DOHH2 (cell line): ENCODE results near the gene SLC6A6.

Experiments used
- H3F3A ChIP-seq: fragments of 200-600 bp; sonication (generic), shearing (Covaris generic); 2 replicates; pipeline ENCODE4 v1.6.0; 2016; ENCODE audit warnings: antibody characterized with exemption, mild to moderate bottlenecking; ENCODE audit not compliant: control insufficient read depth, insufficient read depth
- H3K27ac ChIP-seq: fragments of 200-600 bp; sonication (generic); 2 replicates; pipeline ENCODE4 v1.5.1; 2014; ENCODE audit warnings: low read depth, mild to moderate bottlenecking, low read length, moderate library complexity
- H3K27me3 ChIP-seq: fragments of 200-600 bp; sonication (generic); 2 replicates; pipeline ENCODE4 v1.6.1; 2014; ENCODE audit warnings: mild to moderate bottlenecking, low read length, mixed read lengths; ENCODE audit not compliant: control insufficient read depth
- H3K36me3 ChIP-seq: fragments of 200-600 bp; sonication (generic); 2 replicates; pipeline ENCODE4 v1.6.1; 2014; ENCODE audit warnings: mild to moderate bottlenecking, low read length, moderate library complexity, mixed read lengths; ENCODE audit not compliant: control insufficient read depth
- H3K4me1 ChIP-seq: fragments of 200-600 bp; sonication (generic); 2 replicates; pipeline ENCODE4 v1.6.1; 2014; ENCODE audit warnings: mild to moderate bottlenecking, low read length, mixed read lengths; ENCODE audit not compliant: control insufficient read depth
- H3K4me2 ChIP-seq: fragments of 200-600 bp; sonication (generic); 2 replicates; pipeline ENCODE4 v1.6.0; 2014; ENCODE audit warnings: mild to moderate bottlenecking, low read length, moderate library complexity
- H3K4me3 ChIP-seq: fragments of 200-600 bp; sonication (generic); 2 replicates; pipeline ENCODE4 v1.5.1; 2014; ENCODE audit warnings: mild to moderate bottlenecking, low read length, mixed read lengths
- H3K79me2 ChIP-seq: fragments of 200-600 bp; sonication (generic); 2 replicates; pipeline ENCODE4 v1.6.1; 2014; ENCODE audit warnings: mild to moderate bottlenecking, low read length, mixed read lengths; ENCODE audit not compliant: control insufficient read depth
- H3K9me2 ChIP-seq: fragments of 200-600 bp; sonication (generic); replicated peaks from 2 replicates; pipeline ENCODE4 v1.6.1; 2014; ENCODE audit warnings: mild to moderate bottlenecking, low read length, mixed read lengths; ENCODE audit not compliant: control insufficient read depth
- H3K9me3 ChIP-seq: fragments of 200-600 bp; sonication (generic); 2 replicates; pipeline ENCODE4 v1.6.1; 2014; ENCODE audit warnings: antibody characterized with exemption, low read length, mixed read lengths; ENCODE audit not compliant: control insufficient read depth, insufficient read depth
- H4K20me1 ChIP-seq: fragments of 200-600 bp; sonication (generic); 2 replicates; pipeline ENCODE4 v1.6.0; 2014; ENCODE audit warnings: low read depth, mild to moderate bottlenecking, antibody characterized with exemption, low read length, moderate library complexity; ENCODE audit not compliant: control insufficient read depth, insufficient read depth
- EZH2phosphoT487 ChIP-seq: fragments of 200-600 bp; sonication (generic); IDR thresholded peaks from 2 replicates; pipeline ENCODE4 v1.6.1; 2017; ENCODE audit warnings: borderline replicate concordance, mild to moderate bottlenecking, antibody characterized with exemption, low read length, moderate library complexity, mixed read lengths
- TF ChIP-seq, protein P1 (sequence below): fragments of 200-600 bp; sonication (generic); IDR thresholded peaks from one replicate; pipeline ENCODE4 v1.5.1; 2014; ENCODE audit warnings: antibody characterized with exemption, mild to moderate bottlenecking, low read depth, low read length; ENCODE audit not compliant: poor library complexity, severe bottlenecking

The SLC6A6 gene

DNA sequence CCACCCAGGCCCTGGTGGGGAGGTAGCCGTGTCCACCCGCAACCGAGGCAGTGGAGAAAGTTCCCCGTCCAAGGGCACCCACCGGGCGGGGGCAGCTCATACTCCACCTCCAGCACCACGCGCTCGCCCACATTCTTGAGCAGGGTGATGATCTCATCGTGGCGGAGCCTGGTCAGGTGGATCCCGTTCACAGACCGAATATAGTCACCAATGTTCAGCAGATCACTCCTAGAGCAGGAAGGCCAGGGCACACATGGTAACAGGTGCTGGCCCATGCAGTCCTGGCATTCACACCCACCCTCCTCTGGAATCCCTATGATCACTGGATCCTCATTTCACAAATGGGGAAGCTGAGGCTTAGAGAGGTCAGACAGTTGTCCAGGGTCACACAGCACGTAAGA, 121.9 kb downstream of the SLC6A6 start:
- Histone ChIP-seq H3K27me3 (peaks cover 11% of the 10 kb centered on the region; the same call in 1 of the 2 replicates), H3K4me1 (no peaks in the 10 kb centered on the region), H3K36me3 (no peaks in the 10 kb centered on the region), H3K27ac (no peak overlapping the region), H3K4me2 (no peak overlapping the region), H3F3A (no peaks in the 10 kb centered on the region), H3K4me3 (no peak overlapping the region), H3K9me2 (no peaks in the 10 kb centered on the region), H3K9me3 (no peaks in the 10 kb centered on the region), H3K79me2 (no peaks in the 10 kb centered on the region), H4K20me1 (no peaks in the 10 kb centered on the region)
- TF ChIP-seq EZH2phosphoT487, result no peak
- TF ChIP-seq, protein P1, sequence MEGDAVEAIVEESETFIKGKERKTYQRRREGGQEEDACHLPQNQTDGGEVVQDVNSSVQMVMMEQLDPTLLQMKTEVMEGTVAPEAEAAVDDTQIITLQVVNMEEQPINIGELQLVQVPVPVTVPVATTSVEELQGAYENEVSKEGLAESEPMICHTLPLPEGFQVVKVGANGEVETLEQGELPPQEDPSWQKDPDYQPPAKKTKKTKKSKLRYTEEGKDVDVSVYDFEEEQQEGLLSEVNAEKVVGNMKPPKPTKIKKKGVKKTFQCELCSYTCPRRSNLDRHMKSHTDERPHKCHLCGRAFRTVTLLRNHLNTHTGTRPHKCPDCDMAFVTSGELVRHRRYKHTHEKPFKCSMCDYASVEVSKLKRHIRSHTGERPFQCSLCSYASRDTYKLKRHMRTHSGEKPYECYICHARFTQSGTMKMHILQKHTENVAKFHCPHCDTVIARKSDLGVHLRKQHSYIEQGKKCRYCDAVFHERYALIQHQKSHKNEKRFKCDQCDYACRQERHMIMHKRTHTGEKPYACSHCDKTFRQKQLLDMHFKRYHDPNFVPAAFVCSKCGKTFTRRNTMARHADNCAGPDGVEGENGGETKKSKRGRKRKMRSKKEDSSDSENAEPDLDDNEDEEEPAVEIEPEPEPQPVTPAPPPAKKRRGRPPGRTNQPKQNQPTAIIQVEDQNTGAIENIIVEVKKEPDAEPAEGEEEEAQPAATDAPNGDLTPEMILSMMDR, result no peak

DNA sequence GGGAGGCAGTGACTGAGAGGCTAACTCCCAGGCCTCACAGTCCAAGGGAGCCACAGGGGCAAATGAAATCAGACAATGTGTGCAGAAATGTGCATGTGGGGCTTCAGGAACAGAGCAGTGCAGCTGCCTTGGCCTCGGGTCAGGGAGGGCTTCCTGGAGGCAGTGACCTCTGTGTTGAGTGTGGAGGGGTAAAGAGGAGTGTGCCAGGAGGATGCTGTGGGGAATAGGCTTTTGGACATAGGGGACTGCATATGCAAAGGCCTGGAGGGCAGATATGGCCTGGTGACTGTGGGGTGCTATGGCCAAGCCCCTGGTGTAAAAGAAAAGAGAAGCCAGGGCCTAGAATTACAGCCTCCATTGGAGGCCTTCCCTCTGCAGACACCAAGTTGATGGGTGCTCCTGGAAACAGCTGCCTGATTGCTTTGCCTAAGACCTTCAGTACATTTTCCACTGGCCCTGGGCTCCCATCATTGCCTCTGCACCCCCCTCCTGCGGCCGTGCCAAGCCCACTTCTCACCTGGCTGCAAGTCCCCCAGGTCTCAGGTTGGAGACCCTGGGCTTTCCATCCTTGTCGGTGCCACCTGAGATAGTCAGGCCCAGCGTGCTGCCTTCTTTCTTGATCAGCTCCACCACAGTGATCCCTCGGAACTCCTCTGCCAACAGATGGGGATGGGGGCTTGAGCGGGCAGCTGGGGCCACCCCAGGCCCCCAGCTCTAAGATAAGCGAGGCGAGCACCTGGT, 122.7 kb downstream of the SLC6A6 start:
- H3K4me1 ChIP-seq, result no peaks in the 10 kb centered on the region
- no peaks in the 10 kb centered on the region for H3F3A ChIP-seq
- H3K79me2 ChIP-seq, result no peaks in the 10 kb centered on the region
- H3K27ac ChIP-seq, result no peak overlapping the region
- H3K4me2 ChIP-seq, result no peak overlapping the region
- H4K20me1 ChIP-seq, result no peaks in the 10 kb centered on the region
- H3K27me3 ChIP-seq, result peaks cover 16% of the 10 kb centered on the region
- H3K36me3 ChIP-seq, result no peaks in the 10 kb centered on the region
- TF ChIP-seq, protein P1, result no peak
- no peak for TF ChIP-seq EZH2phosphoT487
- H3K4me3 ChIP-seq, result no peak overlapping the region
- no peaks in the 10 kb centered on the region for H3K9me2 ChIP-seq
- no peaks in the 10 kb centered on the region for H3K9me3 ChIP-seq

DNA sequence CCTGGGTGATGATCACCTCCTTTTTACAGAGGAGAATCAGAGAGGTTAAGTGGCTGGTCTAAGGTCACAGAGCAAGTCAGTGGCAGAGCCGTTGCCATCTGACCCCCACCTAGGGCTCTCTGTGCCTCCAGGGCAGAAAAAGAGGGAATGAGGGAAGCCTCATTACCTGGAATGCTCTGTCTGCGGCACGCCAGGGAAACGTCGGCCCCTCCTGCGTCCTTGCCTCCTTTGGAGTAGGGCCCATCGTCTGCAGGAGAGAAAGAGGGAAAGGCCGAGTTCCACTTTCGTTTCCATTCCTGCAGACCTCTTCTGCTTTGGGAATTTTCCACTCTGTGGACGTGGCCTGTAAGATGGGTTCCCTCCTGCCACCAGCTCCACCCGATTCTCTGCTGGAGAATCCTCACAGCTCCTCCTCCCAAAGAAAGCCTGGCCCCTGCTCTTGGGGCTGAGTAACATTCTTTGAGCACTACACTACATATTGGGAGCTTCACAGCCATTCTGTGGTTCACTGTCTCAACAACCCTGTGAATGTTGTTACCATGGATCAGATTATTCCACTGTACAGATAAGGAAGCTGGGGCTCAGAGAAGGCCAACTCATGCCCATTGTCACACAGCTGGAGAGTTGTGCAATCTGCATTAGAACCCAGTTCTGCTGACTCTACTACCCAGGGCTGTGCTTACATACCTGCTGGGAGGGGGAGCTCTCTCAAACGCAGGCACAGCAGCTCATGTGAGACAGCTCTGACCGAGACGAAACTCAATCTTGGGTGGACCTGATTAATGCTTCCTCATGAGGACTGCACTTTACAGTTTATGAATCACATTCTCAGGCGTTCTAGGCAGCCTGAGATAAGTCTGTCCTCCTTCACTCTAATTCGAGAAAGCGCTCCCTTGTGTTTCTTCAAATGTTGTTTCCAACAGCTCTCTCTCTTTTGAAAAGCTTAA, 123.6 kb downstream of the SLC6A6 start:
- TF ChIP-seq, protein P1, result no peak
- no peak overlapping the region for H3K4me3 ChIP-seq

More for the DNA sequence above, 123.6 kb downstream of the SLC6A6 start:
- Histone ChIP-seq H3K27me3 (peaks cover 17% of the 10 kb centered on the region), H3K36me3 (no peaks in the 10 kb centered on the region), H3F3A (no peaks in the 10 kb centered on the region), H3K9me2 (no peaks in the 10 kb centered on the region), H3K9me3 (no peaks in the 10 kb centered on the region), H4K20me1 (no peaks in the 10 kb centered on the region), H3K4me1 (no peaks in the 10 kb centered on the region), H3K79me2 (no peaks in the 10 kb centered on the region), H3K27ac (no peak overlapping the region), H3K4me2 (no peak overlapping the region)
